ENCODE results near the gene PRSS57. TPM values are rescaled to one million over a fixed set of nuclear protein-coding genes. Genes with fewer than 3 reads are reported as not detected.

PRSS57 gene
- total and polyA plus RNA-seq, 2 of the 13 experiments (the other 11 are each of a cell fraction or from before 2014, with no cell fraction given) = 0.12 TPM; not detected in 1

- TF ChIP-seq MTERF4 (CRISPR knock-in tag; IDR thresholded peaks at IDR 0.05) = peak; percentile 68; the same call in 1 of the 2 replicates
- peak; percentile 84 for TF ChIP-seq WIZ (CRISPR knock-in tag; IDR thresholded peaks at IDR 0.05)
- no peak for TF ChIP-seq ZBTB40 (IDR thresholded peaks at IDR 0.05)
- TF ChIP-seq ZBTB40 (CRISPR knock-in tag; IDR thresholded peaks at IDR 0.05) = peak; percentile 52; the same call in 1 of the 2 replicates
- peak; percentile 91 for TF ChIP-seq SALL1 (CRISPR knock-in tag; IDR thresholded peaks at IDR 0.05)
- TF ChIP-seq PITX1 (CRISPR knock-in tag; IDR thresholded peaks at IDR 0.05) = peak; percentile 60
- TF ChIP-seq ZNF460 (CRISPR knock-in tag; IDR thresholded peaks at IDR 0.05; ENCODE audit: borderline replicate concordance) = no peak; the same call in 1 of the 2 replicates
- no peak for TF ChIP-seq CENPBD1 (CRISPR knock-in tag; IDR thresholded peaks at IDR 0.05; ENCODE audit: borderline replicate concordance, low read depth)
- TF ChIP-seq ZNF354B (CRISPR knock-in tag; IDR thresholded peaks at IDR 0.05) = no peak
- TF ChIP-seq ZBTB8A (CRISPR knock-in tag; IDR thresholded peaks at IDR 0.05; ENCODE audit: borderline replicate concordance, low read depth) = no peak
- TF ChIP-seq ZNF644 (CRISPR knock-in tag; IDR thresholded peaks at IDR 0.05; ENCODE audit: low read depth) = 0 out of 2 replicates have a peak, but pooled peaks have one; percentile 13
- TF ChIP-seq HOXA3 (CRISPR knock-in tag; IDR thresholded peaks at IDR 0.05) = peak; percentile 54
- no peak for TF ChIP-seq ZNF792 (CRISPR knock-in tag; IDR thresholded peaks at IDR 0.05)
- TF ChIP-seq ZFY (CRISPR knock-in tag; IDR thresholded peaks at IDR 0.05) = peak; percentile 64; the same call in 1 of the 2 replicates
- TF ChIP-seq HMGA1 (CRISPR knock-in tag; conservative IDR thresholded peaks at IDR 0.05) = no peak
- no peak for TF ChIP-seq ZNF260 (CRISPR knock-in tag; IDR thresholded peaks at IDR 0.05; ENCODE audit: borderline replicate concordance, low read depth)
- TF ChIP-seq ZMYM3 (CRISPR knock-in tag; IDR thresholded peaks at IDR 0.05) = peak; percentile 88
- TF ChIP-seq ZNF556 (CRISPR knock-in tag; IDR thresholded peaks at IDR 0.05; ENCODE audit: borderline replicate concordance) = peak; percentile 78; the same call in 1 of the 2 replicates
- peak; percentile 39; the same call in 1 of the 2 replicates for TF ChIP-seq ZNF362 (CRISPR knock-in tag; IDR thresholded peaks at IDR 0.05; ENCODE audit: borderline replicate concordance)
These were observed 44.9 kb upstream of the PRSS57 start (continued) for GRCh38 chr19:739998-740715.

Measured in HepG2 (cell line).